C4-2B (cell line): ENCODE results near the gene CFAP299.

Source experiments
- H3K27ac ChIP-seq: fragments of 450-650 bp; 2 replicates; pipeline ENCODE4 v1.5.1; 2017
- CTCF ChIP-seq: fragments of 450-650 bp; conservative IDR thresholded peaks from 2 replicates; pipeline ENCODE4 v1.5.1; 2017; ENCODE audit warnings: mild to moderate bottlenecking
- ZFX ChIP-seq: fragments of 450-650 bp; IDR thresholded peaks from 2 replicates; pipeline ENCODE4 v1.6.1; 2017

Gene CFAP299

GRCh38 chr4:80912350-80912749 is 576.8 kb downstream of the CFAP299 start:
- no peak overlapping the region for H3K27ac ChIP-seq
- TF ChIP-seq ZFX (no peak), CTCF (no peak)

- no peak overlapping the region for H3K27ac ChIP-seq
- TF ChIP-seq CTCF: no peak
- TF ChIP-seq ZFX: no peak
Observed at GRCh38 chr4:80913381-80913780, 577.9 kb downstream of the CFAP299 start.

GRCh38 chr4:80916770-80917169 is 581.2 kb downstream of the CFAP299 start:
- TF ChIP-seq CTCF (no peak), ZFX (no peak)
- H3K27ac ChIP-seq: no peak overlapping the region

GRCh38 chr4:80918004-80918403 is 582.5 kb downstream of the CFAP299 start:
- H3K27ac ChIP-seq: no peak overlapping the region
- no peak for TF ChIP-seq CTCF
- TF ChIP-seq ZFX: no peak

GRCh38 chr4:80921441-80921840 is 585.9 kb downstream of the CFAP299 start:
- H3K27ac ChIP-seq: no peak overlapping the region
- TF ChIP-seq CTCF (no peak), ZFX (no peak)

- TF ChIP-seq ZFX (no peak), CTCF (no peak)
- no peak overlapping the region for H3K27ac ChIP-seq
Observed at GRCh38 chr4:80922941-80923340, 587.4 kb downstream of the CFAP299 start.

GRCh38 chr4:80925293-80925692 is 589.8 kb downstream of the CFAP299 start:
- TF ChIP-seq CTCF (no peak), ZFX (no peak)
- no peak overlapping the region for H3K27ac ChIP-seq
